ENCODE data around the gene MAG. TPM values are rescaled to one million over a fixed set of nuclear protein-coding genes. Genes with fewer than 3 reads are reported as not detected.

The MAG gene
- total RNA-seq, 1 donor from 2014 or later = not detected

DNA sequence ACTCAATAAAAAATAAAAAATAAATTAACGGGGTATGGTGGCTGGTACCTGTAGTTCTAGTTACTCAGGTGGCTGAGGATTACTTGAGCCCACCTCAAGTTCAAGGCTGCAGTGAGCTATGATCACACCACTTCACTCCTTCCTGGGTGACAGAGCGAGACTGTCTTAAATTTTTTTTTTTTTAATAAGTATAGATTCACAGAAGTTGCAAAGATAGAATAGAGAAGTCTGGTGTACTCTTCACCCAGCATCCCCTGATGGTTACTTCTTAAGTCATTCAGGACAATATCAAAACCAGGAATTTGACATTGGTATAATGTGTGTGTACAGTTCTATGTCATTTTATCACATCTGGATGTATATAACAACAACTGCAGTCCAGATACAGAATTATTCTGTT is 29.3 kb downstream of the MAG start:
- Histone ChIP-seq H3K4me3 (no peak overlapping the region), H3K27me3 (no peaks in the 10 kb centered on the region), H3K9me3 (no peaks in the 10 kb centered on the region), H3K27ac (no peak overlapping the region), H3K4me1 (no peaks in the 10 kb centered on the region), H3K36me3 (no peaks in the 10 kb centered on the region)
- DNase-seq (ENCODE audit: low spot score in 2 of 2) = no peak
- TF ChIP-seq, protein P1, sequence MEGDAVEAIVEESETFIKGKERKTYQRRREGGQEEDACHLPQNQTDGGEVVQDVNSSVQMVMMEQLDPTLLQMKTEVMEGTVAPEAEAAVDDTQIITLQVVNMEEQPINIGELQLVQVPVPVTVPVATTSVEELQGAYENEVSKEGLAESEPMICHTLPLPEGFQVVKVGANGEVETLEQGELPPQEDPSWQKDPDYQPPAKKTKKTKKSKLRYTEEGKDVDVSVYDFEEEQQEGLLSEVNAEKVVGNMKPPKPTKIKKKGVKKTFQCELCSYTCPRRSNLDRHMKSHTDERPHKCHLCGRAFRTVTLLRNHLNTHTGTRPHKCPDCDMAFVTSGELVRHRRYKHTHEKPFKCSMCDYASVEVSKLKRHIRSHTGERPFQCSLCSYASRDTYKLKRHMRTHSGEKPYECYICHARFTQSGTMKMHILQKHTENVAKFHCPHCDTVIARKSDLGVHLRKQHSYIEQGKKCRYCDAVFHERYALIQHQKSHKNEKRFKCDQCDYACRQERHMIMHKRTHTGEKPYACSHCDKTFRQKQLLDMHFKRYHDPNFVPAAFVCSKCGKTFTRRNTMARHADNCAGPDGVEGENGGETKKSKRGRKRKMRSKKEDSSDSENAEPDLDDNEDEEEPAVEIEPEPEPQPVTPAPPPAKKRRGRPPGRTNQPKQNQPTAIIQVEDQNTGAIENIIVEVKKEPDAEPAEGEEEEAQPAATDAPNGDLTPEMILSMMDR (IDR thresholded peaks at IDR 0.05) = no peak
- intact Hi-C loops (cut with DNase I) = no loop called here

DNA sequence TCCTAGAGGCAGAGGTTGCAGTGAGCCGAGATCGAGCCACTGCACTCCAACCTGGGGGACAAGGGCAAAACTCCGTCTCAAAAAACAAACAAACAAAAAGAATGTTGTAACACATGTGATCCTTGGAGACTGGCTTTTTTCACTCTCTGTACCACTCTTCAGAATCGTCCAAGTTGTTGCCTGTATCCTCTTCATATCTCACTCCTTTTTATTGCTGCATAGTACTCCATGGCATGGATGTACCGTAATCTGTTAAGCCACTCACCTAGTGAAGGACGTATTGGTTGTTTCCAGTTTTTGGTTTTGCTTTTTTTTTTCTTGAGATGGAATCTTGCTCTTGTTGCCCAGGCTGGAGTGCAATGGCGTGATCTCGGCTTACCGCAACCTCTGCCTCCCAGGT is 30.1 kb downstream of the MAG start:
- H3K27me3 ChIP-seq = no peaks in the 10 kb centered on the region
- no peak overlapping the region for H3K27ac ChIP-seq
- no peaks in the 10 kb centered on the region for H3K36me3 ChIP-seq
- intact Hi-C loops (cut with DNase I) = no loop called here
- TF ChIP-seq, protein P1 (IDR thresholded peaks at IDR 0.05) = no peak
- no peak overlapping the region for H3K4me3 ChIP-seq
- no peaks in the 10 kb centered on the region for H3K4me1 ChIP-seq
- DNase-seq (ENCODE audit: low spot score in 2 of 2) = no peak
- H3K9me3 ChIP-seq = no peaks in the 10 kb centered on the region

DNA sequence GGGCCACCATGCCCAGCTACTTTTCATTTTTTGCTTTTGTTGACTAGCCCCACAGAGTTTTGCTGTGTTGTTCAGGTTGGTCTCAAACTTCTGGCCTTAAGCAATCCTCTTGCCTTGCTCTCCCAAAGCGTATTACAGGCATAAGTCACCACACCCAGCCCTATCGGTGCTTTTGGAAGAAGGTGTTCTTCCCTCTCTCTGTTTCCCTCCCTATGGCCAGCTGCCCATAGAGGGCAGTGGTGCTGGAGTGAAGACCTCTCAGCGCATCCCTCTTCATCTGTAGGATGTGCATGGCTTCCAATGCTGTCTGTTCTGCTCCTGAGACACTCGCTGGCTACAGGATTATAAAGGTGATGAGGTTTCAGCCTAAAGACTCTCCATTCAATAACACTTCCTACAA is 35.7 kb downstream of the MAG start:
- Histone ChIP-seq H3K9me3 (no peaks in the 10 kb centered on the region), H3K4me3 (no peak overlapping the region), H3K27me3 (no peaks in the 10 kb centered on the region), H3K4me1 (no peaks in the 10 kb centered on the region), H3K27ac (no peak overlapping the region), H3K36me3 (no peaks in the 10 kb centered on the region)
- no peak for DNase-seq (ENCODE audit: low spot score in 2 of 2)
- TF ChIP-seq, protein P1 (IDR thresholded peaks at IDR 0.05) = no peak
- intact Hi-C loops (cut with DNase I) = no loop called here

DNA sequence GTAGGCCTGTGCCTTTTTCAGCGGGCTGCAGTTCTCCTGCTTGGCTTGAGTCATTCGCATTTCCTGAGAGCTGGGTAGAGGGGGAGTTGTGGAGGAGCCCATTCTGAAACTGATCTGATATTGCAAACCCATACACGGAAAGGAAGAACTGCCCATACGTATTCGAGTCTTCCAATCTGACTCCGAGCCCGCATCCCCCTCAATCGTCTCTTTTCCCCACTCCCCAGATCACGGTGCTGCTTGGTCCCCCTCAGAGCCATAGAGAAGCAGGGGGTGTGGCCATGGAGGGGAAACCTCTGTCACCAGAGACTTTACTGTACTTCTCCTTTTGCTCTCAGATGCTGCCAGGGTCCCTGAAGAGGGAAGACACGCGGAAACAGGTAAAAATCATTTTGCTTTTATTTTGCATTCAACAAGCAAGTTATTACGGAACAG is 36.9 kb downstream of the MAG start, which contains the start of gene CD22:
CD22 (plus strand) TSS at position 337 of the 435 bp plus-strand sequence. CDS start 2,854 bp downstream, outside the sequence.
- H3K27ac ChIP-seq = no peak within 1 kb of the TSS
- H3K9me3 ChIP-seq = no peaks in the 10 kb centered on the region
- no peaks in the 10 kb centered on the region for H3K4me1 ChIP-seq
- H3K4me3 ChIP-seq = no peak within 1 kb of the TSS
- H3K36me3 ChIP-seq = no peaks in the 10 kb centered on the region
- no peaks in the 10 kb centered on the region for H3K27me3 ChIP-seq
- TF ChIP-seq, protein P1 (IDR thresholded peaks at IDR 0.05) = no peak
- intact Hi-C loops (cut with DNase I) = no loop called here
- no peak for DNase-seq (ENCODE audit: low spot score in 2 of 2)

DNA sequence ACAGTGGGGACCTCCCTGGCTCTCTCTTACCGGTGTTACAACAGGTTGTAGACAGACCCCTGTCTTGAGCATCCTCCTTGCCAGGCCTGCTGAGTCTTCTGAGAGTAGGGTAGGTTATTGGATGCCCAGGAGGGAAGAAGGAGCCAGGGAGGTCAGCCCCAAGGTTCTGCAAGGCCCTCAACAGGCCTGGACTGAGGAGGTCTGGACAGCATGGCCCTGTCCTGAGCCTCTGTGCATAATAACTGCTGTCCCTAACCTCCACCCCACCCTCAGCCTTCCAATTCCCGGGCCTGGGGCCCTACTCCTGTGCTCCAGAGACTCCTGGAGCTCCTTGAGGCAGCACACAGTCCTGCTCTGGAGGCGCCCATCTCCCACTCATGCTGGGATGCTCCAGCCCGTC is 37.4 kb downstream of the MAG start:
- no peak overlapping the region for H3K27ac ChIP-seq
- no peaks in the 10 kb centered on the region for H3K27me3 ChIP-seq
- intact Hi-C loops (cut with DNase I) = no loop called here
- H3K36me3 ChIP-seq = no peaks in the 10 kb centered on the region
- TF ChIP-seq, protein P1 (IDR thresholded peaks at IDR 0.05) = no peak
- no peak overlapping the region for H3K4me3 ChIP-seq
- no peaks in the 10 kb centered on the region for H3K9me3 ChIP-seq
- no peaks in the 10 kb centered on the region for H3K4me1 ChIP-seq
- no peak for DNase-seq (ENCODE audit: low spot score in 2 of 2)

DNA sequence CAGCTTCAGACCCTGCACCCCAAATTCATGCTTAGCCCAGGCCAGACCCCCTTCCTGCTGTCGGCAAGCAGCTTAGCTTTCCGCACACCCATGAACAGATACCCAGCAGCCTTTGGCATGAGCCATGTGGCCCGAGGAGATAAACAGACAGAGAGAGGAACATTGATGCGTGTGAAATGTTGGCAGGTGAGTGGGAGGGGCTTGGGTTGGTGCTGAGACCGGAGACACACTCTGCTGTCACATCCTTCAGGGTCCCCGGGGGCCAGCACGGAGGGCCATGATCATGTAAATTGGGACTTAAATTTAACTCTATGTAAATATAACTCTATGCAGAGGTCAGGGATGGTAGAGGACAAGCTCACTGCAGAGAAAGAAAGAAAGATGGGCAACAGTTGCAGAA is 38.5 kb downstream of the MAG start:
- TF ChIP-seq, protein P1 (IDR thresholded peaks at IDR 0.05) = no peak

More for the DNA sequence above, 38.5 kb downstream of the MAG start:
- H3K4me1 ChIP-seq = no peaks in the 10 kb centered on the region
- no peaks in the 10 kb centered on the region for H3K9me3 ChIP-seq
- H3K27ac ChIP-seq = no peak overlapping the region
- H3K36me3 ChIP-seq = no peaks in the 10 kb centered on the region
- H3K4me3 ChIP-seq = no peak overlapping the region
- intact Hi-C loops (cut with DNase I) = no loop called here
- H3K27me3 ChIP-seq = no peaks in the 10 kb centered on the region
- no peak for DNase-seq (ENCODE audit: low spot score in 2 of 2)

All from ascending aorta (tissue), 2 donors.